HUDEP-2 (cell line): ENCODE results near the gene TINAGL1.
A peak's percentile ranks its signal among the peaks of the same experiment; 100 is the strongest.

Experiments used
- DNase-seq, 76 experiments: peaks; one replicate each; lab custom pipeline; 2025; ENCODE audit not compliant: unreplicated experiment in 76 of 76; lab: John Stamatoyannopoulos, UW

The TINAGL1 gene

DNA sequence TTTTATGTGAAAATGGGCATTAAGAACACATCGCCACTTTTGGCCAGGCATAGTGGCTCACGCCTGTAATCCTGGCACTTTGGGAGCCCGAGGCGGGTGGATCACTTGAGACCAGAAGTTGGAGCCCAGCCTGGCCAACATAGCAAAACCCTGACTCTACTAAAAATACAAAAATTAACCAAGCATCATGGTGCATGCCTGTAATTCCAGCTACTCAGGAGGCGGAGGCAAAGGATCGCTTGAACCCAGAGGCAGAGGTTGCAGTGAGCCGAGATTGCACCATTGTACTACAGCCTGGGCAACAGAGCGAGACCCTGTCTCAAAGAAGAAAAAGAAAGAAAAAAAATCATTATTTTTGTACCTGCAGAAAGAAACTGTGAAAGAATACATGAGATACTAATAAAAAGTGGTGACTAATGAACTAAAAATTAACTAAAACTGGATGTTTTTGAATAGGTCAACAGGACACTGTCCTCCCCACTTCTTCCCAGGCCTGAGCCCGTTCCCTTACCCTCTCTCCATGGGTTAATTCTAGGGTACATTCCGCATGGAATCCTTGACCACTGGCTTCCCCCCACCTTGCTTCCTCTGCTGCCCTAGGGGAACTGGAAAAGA, 8.3 kb upstream of the TINAGL1 start:
- no peak for DNase-seq

DNA sequence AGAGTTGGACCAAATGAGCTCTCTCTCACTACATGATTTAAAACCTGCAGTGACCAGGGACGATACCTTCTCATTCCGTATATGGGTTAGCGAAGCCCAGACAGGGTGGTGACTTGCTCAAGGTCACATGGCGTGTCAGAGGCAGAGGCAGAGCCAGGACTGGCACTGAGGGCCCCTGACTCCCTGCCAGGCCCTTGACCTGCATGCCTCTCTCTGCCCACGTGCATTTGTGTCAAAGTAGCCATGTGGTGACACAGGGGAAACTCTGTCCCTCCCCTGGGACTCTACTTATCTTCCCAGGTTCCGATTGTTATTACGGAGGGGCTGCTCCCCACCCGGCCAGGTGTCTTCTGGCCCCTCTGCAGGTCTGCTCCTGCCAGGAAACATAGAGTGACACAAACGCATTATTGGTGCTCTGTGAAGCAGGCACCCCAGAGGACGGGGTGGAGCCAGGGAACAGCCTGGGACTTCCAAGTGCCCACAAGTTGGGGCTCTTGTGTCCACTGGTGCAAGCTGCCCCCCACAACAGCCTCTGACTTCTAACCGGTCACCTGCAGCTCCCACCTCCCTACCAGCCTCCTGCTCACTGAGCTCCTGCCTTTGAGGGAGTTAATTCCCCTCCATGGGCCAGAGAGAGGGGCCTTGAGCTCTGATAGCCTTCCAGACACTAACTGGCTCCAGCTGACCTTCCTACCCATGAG, 7.3 kb upstream of the TINAGL1 start:
- DNase-seq = no peak

DNA sequence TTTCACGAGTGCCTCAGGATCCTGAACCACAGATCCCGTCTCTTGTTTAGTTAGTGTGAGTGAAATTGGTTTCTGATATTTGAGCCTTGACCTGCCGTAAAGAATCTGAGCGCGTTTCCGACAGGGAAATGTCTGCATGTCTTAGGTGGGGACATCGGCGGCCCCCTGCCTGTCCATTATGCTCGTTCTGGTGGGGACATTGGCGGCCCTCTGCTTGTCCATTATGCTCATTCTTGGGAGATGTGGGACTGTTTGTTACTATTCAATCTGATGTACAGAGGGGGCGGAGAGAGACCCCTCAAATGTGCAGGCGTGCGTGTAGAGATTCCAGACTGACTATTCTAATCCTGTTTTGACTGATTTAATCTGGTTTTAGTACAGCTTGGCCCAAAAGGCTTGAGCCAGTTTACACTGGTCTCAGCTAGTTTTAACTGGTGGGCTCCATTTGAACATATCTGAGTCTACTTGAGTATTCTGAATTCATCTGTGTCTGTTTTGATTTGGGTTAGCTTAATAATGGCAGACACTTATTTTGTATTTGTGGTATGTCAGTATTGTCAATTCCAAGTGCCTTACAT, 6.6 kb upstream of the TINAGL1 start:
- DNase-seq = no peak

DNA sequence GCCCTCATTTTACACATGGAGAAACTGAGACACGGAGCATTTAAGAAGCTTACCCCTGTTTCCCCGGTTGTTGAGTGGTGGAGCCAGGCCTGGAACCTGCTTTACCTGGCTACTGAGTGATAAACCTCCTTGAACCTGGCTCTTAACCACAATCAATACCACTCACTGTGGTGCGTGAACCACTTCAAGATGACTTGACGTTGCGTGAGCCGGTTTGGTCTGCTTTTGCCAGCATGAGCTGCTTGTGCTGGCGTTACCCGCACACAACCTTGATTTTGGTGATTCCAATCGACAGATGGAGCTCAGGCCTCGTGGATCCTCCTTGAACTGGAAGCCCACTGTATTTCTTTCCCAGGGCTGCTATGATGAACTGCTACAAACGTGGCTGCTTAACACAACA, 6.1 kb upstream of the TINAGL1 start:
- DNase-seq = no peak

DNA sequence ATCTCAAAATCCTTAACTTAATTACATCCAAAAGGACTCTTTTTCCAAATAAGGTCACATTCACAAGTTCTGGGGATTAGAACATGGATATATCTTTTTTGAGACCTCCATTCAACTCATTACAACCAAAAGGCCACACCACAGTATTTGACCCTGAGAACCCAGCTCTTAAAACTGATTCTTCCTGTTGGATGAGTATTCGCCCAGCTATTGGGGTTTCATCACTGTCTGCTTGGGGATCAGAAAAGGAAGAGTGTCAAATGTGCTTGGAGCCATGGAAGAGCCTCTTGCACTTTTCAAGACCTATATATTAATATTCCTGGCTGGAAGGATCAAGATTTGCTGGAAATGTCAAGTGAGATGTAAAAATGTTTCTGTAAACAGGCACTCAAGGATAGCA, 5.4 kb upstream of the TINAGL1 start:
- DNase-seq = no peak

DNA sequence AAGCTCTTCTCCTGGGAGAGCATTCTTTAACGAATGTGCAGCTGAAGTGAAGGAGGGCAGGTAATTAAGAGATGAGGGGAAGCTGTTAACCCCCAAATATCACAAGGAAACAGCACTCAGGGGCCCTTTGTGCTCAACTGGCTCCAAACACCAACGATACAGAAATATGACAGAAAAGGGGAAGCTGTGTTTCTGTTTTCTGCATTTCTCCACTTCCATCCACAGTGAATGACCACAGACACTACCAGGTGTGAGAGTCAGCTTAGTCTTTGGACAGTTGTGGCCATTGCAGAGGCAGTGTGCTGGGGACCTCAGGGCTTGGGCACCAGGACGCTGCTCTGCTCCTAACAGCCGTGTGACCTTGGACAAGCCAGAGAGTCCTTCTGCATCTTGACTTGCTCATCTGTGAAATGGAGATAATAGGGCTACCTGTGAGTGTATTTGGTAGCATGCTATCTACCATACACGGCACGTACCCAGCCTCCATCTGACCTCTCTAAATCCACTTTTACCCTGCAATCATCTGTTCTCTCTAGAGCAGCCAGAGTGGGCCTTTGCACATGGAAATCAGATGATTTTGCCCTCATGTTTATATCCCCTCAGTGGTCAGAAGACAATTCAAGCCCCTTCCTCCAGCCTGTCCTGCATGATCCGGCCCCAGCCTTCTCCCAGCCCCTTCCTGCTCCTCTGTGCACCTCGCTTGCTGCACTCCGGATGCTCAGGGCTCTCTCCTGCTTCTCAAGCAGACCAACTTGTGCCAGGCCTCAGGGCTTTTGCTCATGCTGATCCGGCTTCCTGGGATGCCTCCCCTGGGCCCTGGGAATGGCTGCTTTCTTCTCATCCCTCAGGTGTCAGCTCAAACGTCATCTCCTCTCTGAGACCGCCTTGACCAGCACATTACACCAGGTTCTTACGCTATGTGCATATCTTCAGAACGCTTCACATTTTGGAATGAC, 4.7 kb upstream of the TINAGL1 start:
- no peak for DNase-seq

DNA sequence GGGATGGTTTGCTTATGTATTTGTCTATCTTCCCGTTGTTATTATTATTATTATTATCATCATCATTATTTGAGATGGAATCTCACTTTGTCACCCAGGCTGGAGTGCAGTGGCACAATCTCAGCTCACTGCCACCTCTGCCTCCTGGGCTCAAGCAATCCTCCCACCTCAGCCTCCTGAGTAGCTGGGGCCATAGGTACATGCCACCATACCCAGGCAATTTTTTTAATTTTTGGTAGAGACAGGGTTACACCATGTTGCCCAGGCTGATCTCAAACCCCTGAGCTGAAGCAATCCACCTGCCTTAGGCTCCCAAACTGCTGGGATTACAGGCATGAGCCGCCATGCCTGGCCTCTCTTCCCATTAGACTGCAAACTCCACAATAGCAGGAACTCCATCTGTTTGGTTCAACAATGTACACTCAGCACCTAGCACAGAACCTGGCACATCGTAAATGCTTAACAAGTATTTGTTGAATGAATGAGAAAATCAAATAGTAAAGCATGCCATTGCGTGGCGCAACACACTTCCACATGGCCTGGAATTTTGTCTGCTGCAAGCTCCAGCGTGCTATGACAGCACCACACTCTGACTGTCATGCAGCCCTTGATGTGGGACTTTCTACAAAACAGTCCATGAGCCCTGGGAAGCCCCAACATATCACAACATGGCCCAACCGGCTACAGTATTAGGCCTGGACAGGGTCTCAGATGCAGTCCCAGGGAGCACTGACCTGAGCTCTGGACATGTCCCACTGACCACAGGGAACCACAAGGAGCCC, 3.8 kb upstream of the TINAGL1 start:
- DNase-seq = no peak

DNA sequence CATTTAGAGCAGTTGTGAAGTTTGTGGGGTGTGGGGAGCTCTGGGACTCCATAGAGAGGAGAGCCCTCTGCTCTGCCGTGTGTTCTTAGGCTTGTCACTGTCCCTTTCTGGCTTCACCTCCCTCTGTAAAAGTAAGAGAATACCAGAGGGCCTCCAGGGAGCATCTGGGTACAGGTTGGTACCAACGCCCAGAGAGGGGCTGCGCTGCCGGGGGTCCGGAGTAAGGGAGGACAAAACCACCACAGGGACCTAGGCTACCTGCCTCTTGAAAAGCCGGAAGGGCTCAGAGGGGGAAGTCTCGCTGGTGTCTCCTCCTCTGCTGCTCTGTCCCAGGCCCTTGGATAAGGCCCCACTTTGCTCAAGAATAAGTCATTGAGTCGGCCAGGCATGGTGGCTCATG, 3.1 kb upstream of the TINAGL1 start:
- DNase-seq = no peak

DNA sequence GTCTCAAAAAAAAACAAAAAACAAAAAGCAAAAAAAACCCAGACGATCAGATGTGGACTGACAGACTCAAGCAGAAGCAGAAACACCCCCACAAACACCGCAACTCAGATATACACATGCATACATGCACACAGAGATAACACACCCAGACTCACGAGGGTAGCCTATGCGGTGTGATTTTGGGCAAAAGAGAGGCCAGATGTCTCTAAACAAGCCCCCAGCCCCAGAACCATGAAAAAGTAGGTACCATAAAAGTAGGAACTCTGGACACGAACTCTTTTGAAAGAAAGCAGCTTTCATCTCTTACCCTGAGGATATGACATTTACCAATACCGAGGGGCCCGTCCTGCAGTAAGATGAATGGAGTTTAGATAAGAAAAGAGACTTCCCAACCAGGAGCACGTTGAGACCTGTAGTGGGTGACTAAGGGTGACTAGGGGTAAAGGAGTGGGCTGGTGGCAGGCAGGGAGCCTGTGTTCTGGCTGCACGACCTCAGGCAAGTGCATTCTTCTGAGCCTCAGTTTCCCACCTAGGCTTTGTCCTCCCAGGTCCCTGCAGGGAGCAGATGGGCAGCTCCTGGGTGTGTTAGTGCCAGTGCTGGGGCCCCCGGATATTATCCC, 1.5 kb upstream of the TINAGL1 start:
- peak in 39 of 76 experiments; percentile 5 to 67 (median 30) for DNase-seq

DNA sequence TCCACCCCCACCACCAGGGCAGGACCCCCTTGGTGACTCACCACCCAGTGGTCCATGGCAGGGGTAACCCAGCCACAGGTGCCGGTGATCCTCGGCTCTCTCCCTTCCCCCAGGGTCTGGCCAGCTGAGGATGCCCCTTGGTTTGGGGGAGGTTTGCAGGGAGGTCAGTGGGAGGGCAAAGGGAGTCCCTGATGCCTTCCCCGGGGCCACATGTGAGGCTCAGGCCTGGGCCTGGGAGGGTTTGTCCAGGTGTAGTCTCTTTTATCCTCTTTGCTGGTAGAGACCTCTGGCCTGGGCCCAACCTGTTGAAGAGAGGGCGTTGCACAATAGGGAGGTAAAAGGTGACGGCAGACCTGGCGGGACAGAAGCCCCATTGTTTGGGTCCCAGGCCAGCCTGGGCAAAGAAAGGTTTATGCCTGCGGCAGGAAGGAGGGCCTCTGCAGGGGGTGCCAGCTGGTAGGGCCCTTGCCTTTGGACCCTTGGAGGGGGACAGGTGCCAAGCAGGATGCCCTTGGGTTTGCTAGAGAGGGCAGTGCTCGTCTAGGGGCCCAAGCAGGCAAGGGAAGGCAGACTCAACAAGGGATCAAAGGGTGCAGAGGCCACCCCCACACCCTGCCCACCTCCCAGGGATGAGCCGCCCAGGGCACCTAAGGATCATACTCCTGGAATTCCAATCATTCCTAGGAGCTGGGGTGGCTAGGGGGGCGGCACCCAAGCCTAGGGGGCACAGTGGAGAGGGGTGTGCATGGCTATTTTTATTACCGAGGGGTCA, 760 bp upstream of the TINAGL1 start:
- DNase-seq = no peak

DNA sequence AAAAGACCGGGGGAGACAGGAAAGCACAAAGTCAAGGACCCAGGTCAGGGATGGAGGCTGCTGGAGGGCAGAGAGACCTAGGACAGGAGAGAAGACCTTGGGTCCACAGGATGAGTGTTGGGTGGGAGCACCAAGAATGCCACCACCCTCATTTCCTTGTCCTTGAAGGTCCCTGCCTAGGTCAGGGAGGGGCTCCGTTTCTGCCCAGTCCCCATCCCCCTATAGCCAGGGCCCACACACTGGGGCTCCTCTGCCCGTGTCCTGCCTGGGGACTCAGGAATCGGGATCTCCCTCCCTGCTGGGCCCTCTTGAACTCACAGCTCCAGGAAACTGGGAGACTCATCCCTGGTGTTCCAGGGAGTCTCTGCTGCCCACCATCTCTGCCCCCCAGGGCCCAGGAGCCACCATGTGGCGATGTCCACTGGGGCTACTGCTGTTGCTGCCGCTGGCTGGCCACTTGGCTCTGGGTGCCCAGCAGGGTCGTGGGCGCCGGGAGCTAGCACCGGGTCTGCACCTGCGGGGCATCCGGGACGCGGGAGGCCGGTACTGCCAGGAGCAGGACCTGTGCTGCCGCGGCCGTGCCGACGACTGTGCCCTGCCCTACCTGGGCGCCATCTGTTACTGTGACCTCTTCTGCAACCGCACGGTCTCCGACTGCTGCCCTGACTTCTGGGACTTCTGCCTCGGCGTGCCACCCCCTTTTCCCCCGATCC, 584 bp downstream of the TINAGL1 start:
- DNase-seq = no peak

DNA sequence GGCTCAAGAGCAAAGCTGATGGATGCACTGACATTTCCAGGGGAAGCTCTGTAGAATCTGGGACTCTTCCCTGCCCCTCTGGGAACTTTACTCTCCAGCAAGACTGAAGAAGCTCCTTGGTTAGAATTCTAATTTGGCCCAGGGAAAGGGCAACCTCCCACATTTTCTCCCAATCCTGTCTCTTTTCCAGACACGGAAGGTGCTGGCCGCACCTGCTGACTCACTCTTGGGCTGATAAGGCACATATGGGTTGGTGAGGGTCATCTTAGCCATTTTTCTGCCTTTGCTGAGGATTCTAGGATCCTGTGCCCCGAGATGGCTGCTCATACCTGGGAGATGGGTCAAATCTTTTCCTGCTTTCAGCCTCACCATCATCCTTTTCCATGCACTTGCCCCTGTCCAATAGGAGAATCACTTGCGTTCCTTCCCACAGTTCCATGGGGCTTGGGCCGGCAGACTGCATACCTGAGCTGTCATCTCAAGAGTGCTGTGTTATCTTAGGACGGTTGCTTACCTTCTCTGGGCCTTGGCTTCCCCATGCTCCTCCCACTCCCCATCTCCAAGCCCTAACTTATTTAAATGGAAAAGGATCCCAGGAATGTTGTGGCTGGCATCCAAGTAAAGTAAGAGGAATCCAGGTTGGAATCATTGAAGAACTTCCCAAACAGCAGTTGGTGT, 1.3 kb downstream of the TINAGL1 start:
- DNase-seq = no peak

DNA sequence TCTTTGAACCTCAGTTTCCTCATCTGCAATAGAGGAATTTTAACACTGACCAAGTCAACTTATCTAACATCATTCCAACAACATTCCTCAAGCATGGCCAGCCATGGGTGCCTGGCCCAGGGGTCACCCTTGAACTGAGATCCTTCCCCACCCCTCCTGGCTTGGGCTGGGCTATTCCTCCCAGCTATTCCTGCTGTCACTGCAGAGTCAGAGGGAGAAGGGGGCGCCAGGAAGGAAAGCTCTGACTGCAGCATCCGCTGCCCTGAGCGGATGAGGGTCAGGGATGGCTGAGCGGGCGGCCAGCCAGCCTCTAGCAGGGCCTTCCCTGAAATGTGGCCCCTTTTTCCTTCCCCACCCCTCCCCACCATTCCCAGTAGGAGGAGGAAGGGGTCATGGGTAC, 3.1 kb downstream of the TINAGL1 start:
- DNase-seq = no peak

DNA sequence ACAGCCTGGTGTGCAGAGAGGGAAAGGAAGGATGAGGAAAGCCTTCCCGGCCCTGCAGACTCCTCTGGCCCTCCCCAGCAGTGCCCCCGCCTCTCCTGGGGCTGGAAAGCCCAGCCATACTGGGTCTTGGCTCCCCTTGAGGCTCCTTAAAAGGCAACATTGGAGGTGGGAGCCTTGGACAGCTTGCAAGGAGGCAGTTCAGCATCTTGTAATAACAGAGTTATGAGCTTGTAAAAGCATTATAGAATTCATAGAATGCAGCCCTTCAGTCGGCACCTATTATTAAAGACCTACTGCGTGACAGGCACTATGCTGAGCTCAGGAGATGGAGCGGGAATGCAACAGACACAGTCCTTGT, 4.2 kb downstream of the TINAGL1 start:
- DNase-seq = no peak

DNA sequence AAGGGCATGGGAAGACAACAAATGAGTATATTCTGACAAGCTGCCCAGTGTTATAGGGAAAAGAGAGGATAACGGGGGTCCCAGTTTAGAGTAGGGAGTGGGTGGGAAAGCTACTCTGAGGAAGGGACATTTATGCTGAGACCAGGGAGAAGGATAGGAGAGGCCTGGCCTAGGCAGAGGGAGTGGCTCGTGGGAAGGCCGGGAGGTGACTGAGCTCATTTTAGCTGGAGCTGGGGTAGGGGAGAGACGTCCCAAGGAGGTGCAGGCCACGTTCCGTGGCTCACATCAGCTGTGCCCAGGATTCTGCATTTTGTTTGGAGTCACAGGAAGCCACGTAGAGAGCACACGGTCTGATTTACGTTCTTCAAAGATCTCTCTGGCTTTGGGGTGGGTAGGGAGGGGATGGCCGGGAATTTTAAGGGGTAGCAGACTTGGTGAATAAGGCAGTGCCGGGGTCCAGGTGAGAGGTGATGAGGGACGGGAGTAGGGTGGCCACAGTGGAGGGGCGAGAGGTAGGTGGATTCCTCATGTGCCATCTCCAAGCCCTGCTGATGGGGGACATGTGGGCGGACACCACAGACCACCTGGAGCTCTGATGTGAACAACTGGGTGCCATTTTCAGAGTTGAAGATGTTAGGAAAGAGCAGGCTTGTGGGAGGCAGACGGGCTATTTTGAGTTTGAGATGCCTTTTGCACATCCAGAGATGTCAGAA, 4.7 kb downstream of the TINAGL1 start:
- DNase-seq = no peak

DNA sequence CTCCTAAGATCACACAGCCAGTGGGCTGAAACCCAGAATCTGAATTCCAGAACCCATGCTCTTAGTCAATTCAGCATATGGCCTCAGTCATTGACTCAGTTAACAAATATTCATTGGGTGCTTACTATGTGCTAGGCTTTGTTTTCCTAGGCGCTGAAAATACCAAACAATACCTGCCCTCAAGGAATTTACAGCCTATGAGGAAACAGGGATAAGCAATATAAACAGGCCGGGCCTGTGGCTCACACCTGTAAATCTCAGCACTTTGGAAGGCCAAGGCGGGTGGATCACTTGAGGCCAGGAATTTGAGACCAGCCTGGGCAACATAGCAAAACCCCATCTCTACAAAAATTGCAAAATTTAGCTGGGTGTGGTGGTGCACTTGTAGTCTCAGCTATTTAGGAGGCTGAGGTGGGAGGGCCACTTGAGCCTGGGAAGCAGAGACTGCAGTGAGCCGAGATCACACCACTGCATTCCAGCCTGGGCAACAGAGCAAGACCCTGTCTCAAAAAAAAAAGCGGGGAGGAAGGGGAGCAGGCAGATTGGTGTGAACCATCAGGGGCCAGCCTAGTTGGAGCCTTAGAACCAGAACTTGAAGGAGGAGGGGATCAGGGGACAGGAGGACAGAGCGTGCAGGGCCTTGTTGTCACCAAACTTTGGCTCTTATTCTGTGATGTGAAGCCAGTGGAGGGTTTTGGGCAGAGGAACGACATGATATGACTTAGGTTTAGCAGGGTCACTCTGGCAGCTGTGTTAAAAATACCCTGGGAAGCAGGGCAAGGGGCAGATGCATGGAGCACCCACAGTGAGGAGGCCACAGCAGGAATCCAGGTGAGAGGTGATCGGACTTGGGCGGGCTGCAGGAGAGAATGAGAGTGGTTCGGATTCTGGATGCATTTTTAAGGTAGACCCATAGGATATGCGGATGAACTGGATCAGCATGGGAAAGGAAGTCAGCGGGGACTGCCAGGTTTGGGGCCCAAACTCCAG, 5.8 kb downstream of the TINAGL1 start:
- DNase-seq = no peak
